Measurements from ENCODE around the gene TMEM132C.
A peak's percentile ranks its signal among the peaks of the same experiment; 100 is the strongest.

The TMEM132C gene

GRCh38 chr12:128705140-128705539, 438.2 kb downstream of the TMEM132C start:
- DNase-seq (ENCODE audit: extremely low spot score) = no peak
- ChIA-PET POLR2A (no interaction called here), CTCF (no interaction called here)
- TF ChIP-seq FOXK2 (IDR thresholded peaks at IDR 0.05) (no peak), FOXA1 (IDR thresholded peaks at IDR 0.05) (no peak)

- TF ChIP-seq TARDBP (IDR thresholded peaks at IDR 0.05) (no peak), FOXK2 (IDR thresholded peaks at IDR 0.05) (no peak), NFRKB (IDR thresholded peaks at IDR 0.05) (no peak), LEF1 (IDR thresholded peaks at IDR 0.05; ENCODE audit: borderline replicate concordance) (no peak), ARNT (IDR thresholded peaks at IDR 0.05) (no peak), FOXM1 (IDR thresholded peaks at IDR 0.05; ENCODE audit: borderline replicate concordance) (no peak), ZNF384 (IDR thresholded peaks at IDR 0.05) (no peak), HDGF (IDR thresholded peaks at IDR 0.05; ENCODE audit: borderline replicate concordance) (no peak), SUZ12 (IDR thresholded peaks at IDR 0.05) (no peak)
- CTCF ChIA-PET = no interaction called here
- peak; percentile 31 for DNase-seq (ENCODE audit: extremely low spot score)
- POLR2A ChIA-PET = no interaction called here
Observed at GRCh38 chr12:128707488-128707887, 440.5 kb downstream of the TMEM132C start.

GRCh38 chr12:128708789-128709188, 441.8 kb downstream of the TMEM132C start:
- CTCF ChIA-PET = no interaction called here
- TF ChIP-seq ARNT (IDR thresholded peaks at IDR 0.05) (no peak), LEF1 (IDR thresholded peaks at IDR 0.05; ENCODE audit: borderline replicate concordance) (no peak), PKNOX1 (IDR thresholded peaks at IDR 0.05) (no peak), HDGF (IDR thresholded peaks at IDR 0.05; ENCODE audit: borderline replicate concordance) (no peak), SUZ12 (IDR thresholded peaks at IDR 0.05) (no peak), NFRKB (IDR thresholded peaks at IDR 0.05) (no peak), SP1 (IDR thresholded peaks at IDR 0.05) (no peak), CTBP1 (IDR thresholded peaks at IDR 0.05; ENCODE audit: borderline replicate concordance) (no peak), FOXA1 (IDR thresholded peaks at IDR 0.05) (no peak), ELF4 (IDR thresholded peaks at IDR 0.05) (no peak), FOXK2 (IDR thresholded peaks at IDR 0.05) (no peak), TARDBP (IDR thresholded peaks at IDR 0.05) (no peak), ZNF384 (IDR thresholded peaks at IDR 0.05) (no peak), FOXM1 (IDR thresholded peaks at IDR 0.05; ENCODE audit: borderline replicate concordance) (no peak), L3MBTL2 (conservative IDR thresholded peaks at IDR 0.05) (no peak), BHLHE40 (IDR thresholded peaks at IDR 0.05; ENCODE audit: borderline replicate concordance) (no peak)
- POLR2A ChIA-PET = no interaction called here
- no peak for DNase-seq (ENCODE audit: extremely low spot score)

DNA sequence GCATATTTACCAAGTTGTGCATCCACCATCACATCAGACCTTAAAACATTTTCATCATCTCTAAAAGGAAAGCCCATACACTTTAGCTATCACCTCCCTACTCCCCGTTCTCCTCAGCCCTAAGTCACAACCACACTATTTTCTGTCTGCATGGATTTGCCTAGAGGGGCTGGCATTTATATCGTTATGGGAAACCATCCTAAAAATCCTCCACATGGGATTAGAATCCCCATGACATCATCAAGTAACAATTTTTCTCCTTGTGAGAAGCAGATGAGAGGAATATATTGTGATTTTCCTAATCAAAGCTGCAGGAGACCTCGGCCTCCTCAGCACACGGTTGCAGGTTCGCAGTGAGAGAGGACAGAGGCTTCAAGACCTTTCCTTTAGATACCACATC, 442.7 kb downstream of the TMEM132C start:
- no peak for DNase-seq (ENCODE audit: extremely low spot score)
- ChIA-PET POLR2A (no interaction called here), CTCF (no interaction called here)
- TF ChIP-seq ZNF384 (IDR thresholded peaks at IDR 0.05) (no peak), CTBP1 (IDR thresholded peaks at IDR 0.05; ENCODE audit: borderline replicate concordance) (no peak), PKNOX1 (IDR thresholded peaks at IDR 0.05) (no peak), SUZ12 (IDR thresholded peaks at IDR 0.05) (no peak), L3MBTL2 (conservative IDR thresholded peaks at IDR 0.05) (no peak), FOXM1 (IDR thresholded peaks at IDR 0.05; ENCODE audit: borderline replicate concordance) (no peak), FOXK2 (IDR thresholded peaks at IDR 0.05) (no peak), NFRKB (IDR thresholded peaks at IDR 0.05) (no peak), LEF1 (IDR thresholded peaks at IDR 0.05; ENCODE audit: borderline replicate concordance) (no peak), BHLHE40 (IDR thresholded peaks at IDR 0.05; ENCODE audit: borderline replicate concordance) (no peak), TARDBP (IDR thresholded peaks at IDR 0.05) (no peak), SP1 (IDR thresholded peaks at IDR 0.05) (no peak), ARNT (IDR thresholded peaks at IDR 0.05) (no peak), ELF4 (IDR thresholded peaks at IDR 0.05) (no peak), FOXA1 (IDR thresholded peaks at IDR 0.05) (no peak), HDGF (IDR thresholded peaks at IDR 0.05; ENCODE audit: borderline replicate concordance) (no peak)

GRCh38 chr12:128711486-128711885, 444.5 kb downstream of the TMEM132C start:
- TF ChIP-seq FOXM1 (IDR thresholded peaks at IDR 0.05; ENCODE audit: borderline replicate concordance) = no peak
- TF ChIP-seq LEF1 (IDR thresholded peaks at IDR 0.05; ENCODE audit: borderline replicate concordance) = no peak
- TF ChIP-seq TARDBP (IDR thresholded peaks at IDR 0.05) = no peak
- TF ChIP-seq CTBP1 (IDR thresholded peaks at IDR 0.05; ENCODE audit: borderline replicate concordance) = no peak
- no peak for TF ChIP-seq FOXK2 (IDR thresholded peaks at IDR 0.05)
- no peak for TF ChIP-seq L3MBTL2 (conservative IDR thresholded peaks at IDR 0.05)
- no peak for TF ChIP-seq BHLHE40 (IDR thresholded peaks at IDR 0.05; ENCODE audit: borderline replicate concordance)
- no peak for TF ChIP-seq SUZ12 (IDR thresholded peaks at IDR 0.05)
- no peak for TF ChIP-seq ELF4 (IDR thresholded peaks at IDR 0.05)
- no peak for TF ChIP-seq SP1 (IDR thresholded peaks at IDR 0.05)
- CTCF ChIA-PET = no interaction called here
- no peak for DNase-seq (ENCODE audit: extremely low spot score)
- POLR2A ChIA-PET = no interaction called here

DNA sequence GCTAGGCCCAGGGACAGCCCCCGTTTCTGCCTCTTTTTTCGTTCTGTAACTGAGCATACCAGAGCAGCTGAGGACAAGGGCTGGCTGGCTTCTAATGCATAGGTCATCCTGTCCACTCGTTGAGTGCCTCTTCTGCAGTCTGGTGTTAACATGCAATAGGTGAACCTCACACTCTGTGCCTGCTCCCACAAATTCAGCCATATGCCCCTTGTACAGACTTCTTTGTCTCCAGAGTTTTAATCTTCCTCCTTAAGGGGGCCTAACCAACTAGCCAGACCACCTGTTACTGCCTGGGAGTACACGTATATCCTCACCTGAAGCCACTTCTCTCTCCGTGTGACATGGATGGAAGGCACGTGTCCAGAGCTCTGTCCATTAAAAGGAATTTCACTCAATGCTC, 445.7 kb downstream of the TMEM132C start:
- DNase-seq (ENCODE audit: extremely low spot score) = no peak
- TF ChIP-seq NFRKB (IDR thresholded peaks at IDR 0.05) (no peak), ZNF384 (IDR thresholded peaks at IDR 0.05) (no peak), PKNOX1 (IDR thresholded peaks at IDR 0.05) (no peak), FOXM1 (IDR thresholded peaks at IDR 0.05; ENCODE audit: borderline replicate concordance) (no peak), L3MBTL2 (conservative IDR thresholded peaks at IDR 0.05) (no peak), SUZ12 (IDR thresholded peaks at IDR 0.05) (no peak), ELF4 (IDR thresholded peaks at IDR 0.05) (no peak), SP1 (IDR thresholded peaks at IDR 0.05) (no peak), CTBP1 (IDR thresholded peaks at IDR 0.05; ENCODE audit: borderline replicate concordance) (no peak), LEF1 (IDR thresholded peaks at IDR 0.05; ENCODE audit: borderline replicate concordance) (no peak), FOXK2 (IDR thresholded peaks at IDR 0.05) (no peak), TARDBP (IDR thresholded peaks at IDR 0.05) (no peak), FOXA1 (IDR thresholded peaks at IDR 0.05) (no peak), BHLHE40 (IDR thresholded peaks at IDR 0.05; ENCODE audit: borderline replicate concordance) (no peak), HDGF (IDR thresholded peaks at IDR 0.05; ENCODE audit: borderline replicate concordance) (no peak)
- POLR2A ChIA-PET = no interaction called here
- CTCF ChIA-PET = no interaction called here
